GM06990 (cell line): ENCODE data around the gene BACH2.

ENCODE experiments used
- DNase-seq: peaks from one replicate; pipeline ENCODE4 v3.0.0-alpha.2; 2011; ENCODE audit not compliant: insufficient read length; ENCODE audit errors: extremely low read depth
- H3K27me3 ChIP-seq: replicated peaks from 2 replicates; pipeline ENCODE4 v1.6.0; 2011; ENCODE audit warnings: low read length; ENCODE audit not compliant: control insufficient read depth, insufficient read depth
- H3K36me3 ChIP-seq: 2 replicates; pipeline ENCODE4 v1.5.1; 2011; ENCODE audit warnings: low read length; ENCODE audit not compliant: control insufficient read depth, insufficient read depth
- H3K4me3 ChIP-seq: replicated peaks from 2 replicates; pipeline ENCODE4 v1.5.1; 2011; ENCODE audit warnings: low read depth, mild to moderate bottlenecking, control low read depth, low read length
- TF ChIP-seq, protein P1 (sequence below): IDR thresholded peaks from 2 replicates; pipeline ENCODE4 v1.5.1; 2011; ENCODE audit warnings: low read length, control low read depth, mild to moderate bottlenecking, inconsistent platforms; ENCODE audit not compliant: insufficient read depth, poor library complexity, severe bottlenecking

The BACH2 gene

GRCh38 chr6:90305800-90306448 lies 9.3 kb upstream of the BACH2 start:
- Histone ChIP-seq H3K36me3 (no peaks in the 10 kb centered on the region), H3K4me3 (no peak overlapping the region), H3K27me3 (peaks cover 9% of the 10 kb centered on the region)
- no peak for DNase-seq
- TF ChIP-seq, protein P1, sequence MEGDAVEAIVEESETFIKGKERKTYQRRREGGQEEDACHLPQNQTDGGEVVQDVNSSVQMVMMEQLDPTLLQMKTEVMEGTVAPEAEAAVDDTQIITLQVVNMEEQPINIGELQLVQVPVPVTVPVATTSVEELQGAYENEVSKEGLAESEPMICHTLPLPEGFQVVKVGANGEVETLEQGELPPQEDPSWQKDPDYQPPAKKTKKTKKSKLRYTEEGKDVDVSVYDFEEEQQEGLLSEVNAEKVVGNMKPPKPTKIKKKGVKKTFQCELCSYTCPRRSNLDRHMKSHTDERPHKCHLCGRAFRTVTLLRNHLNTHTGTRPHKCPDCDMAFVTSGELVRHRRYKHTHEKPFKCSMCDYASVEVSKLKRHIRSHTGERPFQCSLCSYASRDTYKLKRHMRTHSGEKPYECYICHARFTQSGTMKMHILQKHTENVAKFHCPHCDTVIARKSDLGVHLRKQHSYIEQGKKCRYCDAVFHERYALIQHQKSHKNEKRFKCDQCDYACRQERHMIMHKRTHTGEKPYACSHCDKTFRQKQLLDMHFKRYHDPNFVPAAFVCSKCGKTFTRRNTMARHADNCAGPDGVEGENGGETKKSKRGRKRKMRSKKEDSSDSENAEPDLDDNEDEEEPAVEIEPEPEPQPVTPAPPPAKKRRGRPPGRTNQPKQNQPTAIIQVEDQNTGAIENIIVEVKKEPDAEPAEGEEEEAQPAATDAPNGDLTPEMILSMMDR, result no peak

GRCh38 chr6:90304308-90304707 lies 7.7 kb upstream of the BACH2 start:
- DNase-seq, result no peak
- Histone ChIP-seq H3K36me3 (no peaks in the 10 kb centered on the region), H3K4me3 (no peak overlapping the region), H3K27me3 (peaks cover 9% of the 10 kb centered on the region)
- TF ChIP-seq, protein P1, result no peak

DNA sequence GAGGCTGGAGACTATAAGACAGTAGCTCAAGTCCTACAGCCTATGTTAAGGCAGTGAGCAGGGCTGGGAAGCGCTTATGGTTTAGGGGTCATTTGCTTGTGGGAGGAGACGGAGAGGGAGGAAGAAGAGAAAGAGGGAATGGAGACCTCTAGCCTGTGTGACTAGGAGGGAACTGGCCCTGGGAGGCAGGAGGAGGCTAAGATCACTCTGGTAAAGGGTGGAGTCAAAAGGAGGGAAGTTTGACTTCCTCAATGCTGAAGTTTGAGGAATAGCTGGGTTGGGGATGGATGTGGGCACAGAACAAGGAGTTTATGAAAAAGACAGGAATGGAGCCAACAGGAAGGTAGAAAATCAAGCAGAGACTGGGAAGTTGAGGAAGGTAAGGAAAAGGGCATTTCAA lies 6.4 kb upstream of the BACH2 start:
- H3K4me3 ChIP-seq, result no peak overlapping the region
- TF ChIP-seq, protein P1, result no peak
- no peak for DNase-seq
- no peaks in the 10 kb centered on the region for H3K36me3 ChIP-seq
- H3K27me3 ChIP-seq, result peaks cover 10% of the 10 kb centered on the region

- Histone ChIP-seq H3K4me3 (no peak overlapping the region), H3K36me3 (no peaks in the 10 kb centered on the region), H3K27me3 (peaks cover 10% of the 10 kb centered on the region)
- DNase-seq, result no peak
- TF ChIP-seq, protein P1, result no peak
Measured at GRCh38 chr6:90302320-90302719, 5.7 kb upstream of the BACH2 start.

- no peak overlapping the region for H3K4me3 ChIP-seq
Measured at GRCh38 chr6:90301816-90302215, 5.2 kb upstream of the BACH2 start.

More at GRCh38 chr6:90301816-90302215, 5.2 kb upstream of the BACH2 start:
- H3K36me3 ChIP-seq, result no peaks in the 10 kb centered on the region
- peaks cover 10% of the 10 kb centered on the region for H3K27me3 ChIP-seq
- DNase-seq, result no peak
- TF ChIP-seq, protein P1, result no peak
